A673 (cell line): ENCODE data around the gene EOLA1. TPM values are rescaled to one million over a fixed set of nuclear protein-coding genes. Genes with fewer than 3 reads are reported as not detected.
"Not testable (repeated sequence)": the region's sequence is repeated elsewhere in the genome, so short reads cannot be mapped to it uniquely, and the experiment has no call there.

Experiments
- BruUV-seq: library from RNA; stranded (reverse); fragments of 400-500 nt; replicated peaks from 2 replicates; lab custom pipeline; 2021; lab: Mats Ljungman, UMichigan
- CTCF ChIA-PET: fragments of 300-600 bp; sonication (Branson Sonifier 250); formaldehyde crosslinking; loops from one replicate; lab custom pipeline; 2022; ENCODE audit warnings: antibody characterized with exemption; lab: Charles Lee
- POLR2A ChIA-PET: fragments of 300-600 bp; sonication (Branson Sonifier 250); formaldehyde crosslinking; loops from one replicate; lab custom pipeline; 2022; ENCODE audit warnings: antibody characterized with exemption; ENCODE audit not compliant: low non-redundant PET; lab: Charles Lee
- DNase-seq: peaks from one replicate; pipeline ENCODE4 v3.0.0-alpha.2; 2015; ENCODE audit warnings: low spot score
- H3K27ac ChIP-seq: fragments of 200-600 bp; sonication (generic); 2 replicates; pipeline ENCODE4 v1.5.1; 2016; ENCODE audit warnings: mixed run types, low read depth, mild to moderate bottlenecking, mixed read lengths, antibody characterized with exemption, low read length; ENCODE audit not compliant: poor library complexity, severe bottlenecking
- H3K27me3 ChIP-seq: fragments of 200-600 bp; sonication (generic); replicated peaks from 2 replicates; pipeline ENCODE4 v1.6.1; 2017; ENCODE audit warnings: mixed run types, low read depth, mild to moderate bottlenecking, mixed read lengths, antibody characterized with exemption, low read length; ENCODE audit not compliant: insufficient read depth, poor library complexity
- H3K36me3 ChIP-seq: fragments of 200-600 bp; sonication (generic); 2 replicates; pipeline ENCODE4 v1.6.1; 2016; ENCODE audit warnings: mixed run types, mild to moderate bottlenecking, mixed read lengths, antibody characterized with exemption, low read length; ENCODE audit not compliant: insufficient read depth, poor library complexity, severe bottlenecking
- H3K4me1 ChIP-seq: fragments of 200-600 bp; sonication (generic); 2 replicates; pipeline ENCODE4 v1.6.1; 2017; ENCODE audit warnings: mixed run types, mild to moderate bottlenecking, mixed read lengths, antibody characterized with exemption, low read length; ENCODE audit not compliant: insufficient read depth, poor library complexity, severe bottlenecking
- H3K4me3 ChIP-seq: fragments of 200-600 bp; sonication (generic); 2 replicates; pipeline ENCODE4 v1.5.1; 2016; ENCODE audit warnings: low read depth, mixed run types, mild to moderate bottlenecking, mixed read lengths, low read length; ENCODE audit not compliant: poor library complexity, severe bottlenecking
- H3K9me3 ChIP-seq: fragments of 200-600 bp; sonication (generic); 2 replicates; pipeline ENCODE4 v1.6.1; 2016; ENCODE audit warnings: mixed run types, low read depth, mild to moderate bottlenecking, mixed read lengths, antibody characterized with exemption, low read length; ENCODE audit not compliant: poor library complexity, severe bottlenecking
- EZH2 ChIP-seq: fragments of 200-600 bp; sonication (generic); IDR thresholded peaks from 2 replicates; pipeline ENCODE4 v1.6.1; 2017; ENCODE audit warnings: borderline replicate concordance, low read depth, mild to moderate bottlenecking, mixed read lengths, antibody characterized with exemption, low read length; ENCODE audit not compliant: poor library complexity, severe bottlenecking
- intact Hi-C: fragments of 100-400 bp; cut with micrococcal nuclease; formaldehyde crosslinking; loops from one replicate; pipeline ENCODE4 v1.10.0; 2022; ENCODE audit not compliant: unreplicated experiment
- total RNA-seq: library from RNA; stranded (reverse); gene quantifications from 2 replicates; pipeline ENCODE4 v1.2.3, GENCODE V29; 2021
- TF ChIP-seq, protein P1 (sequence below): fragments of 300-800, 200-600 bp; sonication (generic); conservative IDR thresholded peaks from 2 replicates; pipeline ENCODE4 v1.5.1; 2017; ENCODE audit warnings: low read depth, mild to moderate bottlenecking, antibody characterized with exemption, low read length, moderate library complexity, mixed read lengths

EOLA1 gene
- total RNA-seq, 1 experiment from 2014 or later: 15.3 TPM

DNA sequence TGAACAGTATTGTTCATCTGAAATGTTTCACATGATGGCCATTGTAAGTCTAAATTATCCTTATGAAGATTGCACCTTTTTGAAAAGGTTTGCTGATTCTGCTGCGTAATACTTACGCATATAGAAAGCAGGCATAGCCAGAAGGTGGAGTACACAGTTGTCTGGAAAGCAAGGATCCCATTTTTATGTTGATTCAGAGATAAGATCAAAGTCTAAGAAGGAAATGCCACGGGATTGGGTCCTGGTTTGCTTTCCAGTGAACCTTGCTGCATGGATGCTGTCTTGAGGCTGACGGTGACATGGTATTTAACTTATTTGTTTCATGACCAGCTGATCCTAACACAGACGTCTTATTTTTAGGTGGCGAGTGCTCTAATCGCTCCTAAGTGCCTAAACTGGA, 31.0 kb downstream of the EOLA1 start:
- H3K27ac ChIP-seq: no peak overlapping the region
- DNase-seq: no peak
- POLR2A ChIA-PET: no interaction called here
- CTCF ChIA-PET: no interaction called here
- intact Hi-C loops: no loop called here
- no peak overlapping the region for H3K4me3 ChIP-seq
- H3K9me3 ChIP-seq: no peaks in the 10 kb centered on the region
- H3K4me1 ChIP-seq: no peaks in the 10 kb centered on the region
- H3K27me3 ChIP-seq: no peaks in the 10 kb centered on the region
- no TSS peak for BruUV-seq
- no peaks in the 10 kb centered on the region for H3K36me3 ChIP-seq
- TF ChIP-seq EZH2: no peak
- TF ChIP-seq, protein P1, sequence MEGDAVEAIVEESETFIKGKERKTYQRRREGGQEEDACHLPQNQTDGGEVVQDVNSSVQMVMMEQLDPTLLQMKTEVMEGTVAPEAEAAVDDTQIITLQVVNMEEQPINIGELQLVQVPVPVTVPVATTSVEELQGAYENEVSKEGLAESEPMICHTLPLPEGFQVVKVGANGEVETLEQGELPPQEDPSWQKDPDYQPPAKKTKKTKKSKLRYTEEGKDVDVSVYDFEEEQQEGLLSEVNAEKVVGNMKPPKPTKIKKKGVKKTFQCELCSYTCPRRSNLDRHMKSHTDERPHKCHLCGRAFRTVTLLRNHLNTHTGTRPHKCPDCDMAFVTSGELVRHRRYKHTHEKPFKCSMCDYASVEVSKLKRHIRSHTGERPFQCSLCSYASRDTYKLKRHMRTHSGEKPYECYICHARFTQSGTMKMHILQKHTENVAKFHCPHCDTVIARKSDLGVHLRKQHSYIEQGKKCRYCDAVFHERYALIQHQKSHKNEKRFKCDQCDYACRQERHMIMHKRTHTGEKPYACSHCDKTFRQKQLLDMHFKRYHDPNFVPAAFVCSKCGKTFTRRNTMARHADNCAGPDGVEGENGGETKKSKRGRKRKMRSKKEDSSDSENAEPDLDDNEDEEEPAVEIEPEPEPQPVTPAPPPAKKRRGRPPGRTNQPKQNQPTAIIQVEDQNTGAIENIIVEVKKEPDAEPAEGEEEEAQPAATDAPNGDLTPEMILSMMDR: no peak

DNA sequence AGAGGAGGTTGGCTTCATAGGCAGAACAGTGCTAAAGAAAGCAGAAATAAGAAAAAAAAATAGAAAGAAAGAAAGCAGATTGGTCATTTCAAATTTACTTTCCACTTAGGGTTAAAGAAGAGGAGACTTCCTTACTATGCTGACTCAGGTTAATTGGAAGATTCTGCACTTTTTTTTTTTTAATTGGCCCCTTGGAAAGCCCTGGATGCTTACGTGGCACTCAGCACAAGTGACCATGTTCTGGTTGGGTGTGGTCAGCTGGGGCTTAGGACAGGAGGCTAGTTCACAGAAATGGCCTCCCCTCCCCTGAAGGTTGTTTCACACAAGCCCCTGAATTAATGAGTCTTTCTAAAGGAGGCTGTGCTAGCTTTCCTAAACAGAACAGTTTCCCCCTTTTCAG, 31.9 kb downstream of the EOLA1 start:
- POLR2A ChIA-PET: interaction anchor here (0.7 kb wide), 1 partner anchor 240 kb away, joined by 4 read pairs; no protein-coding TSS in a partner anchor
- CTCF ChIA-PET: no interaction called here
- Histone ChIP-seq H3K9me3 (no peaks in the 10 kb centered on the region), H3K27me3 (no peaks in the 10 kb centered on the region), H3K4me3 (no peak overlapping the region), H3K4me1 (no peaks in the 10 kb centered on the region), H3K27ac (no peak overlapping the region), H3K36me3 (no peaks in the 10 kb centered on the region)
- TF ChIP-seq EZH2: no peak
- TF ChIP-seq, protein P1: no peak
- intact Hi-C loops: no loop called here
- no peak for DNase-seq
- no TSS peak for BruUV-seq

DNA sequence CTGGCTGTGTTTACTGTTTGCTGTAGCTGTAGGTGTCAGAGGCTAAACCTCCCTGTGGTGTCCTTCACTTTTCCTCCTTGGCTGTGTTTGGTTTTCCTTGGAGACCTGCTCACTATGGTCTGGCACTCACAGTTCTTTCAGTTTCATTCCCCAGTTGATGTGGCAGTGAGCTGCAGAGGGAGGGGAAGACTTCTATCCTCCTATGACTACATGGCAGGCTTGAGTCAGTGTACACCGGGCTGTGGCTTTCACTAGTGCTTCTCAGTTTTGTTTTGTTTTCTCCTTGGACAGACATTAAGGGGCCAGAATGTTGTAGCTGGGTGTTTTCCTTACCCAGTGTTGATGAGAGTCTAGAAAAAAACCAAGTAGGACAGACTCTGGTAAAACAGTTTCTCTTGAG, 32.6 kb downstream of the EOLA1 start:
- H3K36me3 ChIP-seq, DNase-seq, CTCF ChIA-PET, intact Hi-C loops, BruUV-seq, H3K4me3 ChIP-seq, H3K4me1 ChIP-seq, POLR2A ChIA-PET, H3K27ac ChIP-seq, H3K27me3 ChIP-seq, H3K9me3 ChIP-seq: not testable (repeated sequence)

DNA sequence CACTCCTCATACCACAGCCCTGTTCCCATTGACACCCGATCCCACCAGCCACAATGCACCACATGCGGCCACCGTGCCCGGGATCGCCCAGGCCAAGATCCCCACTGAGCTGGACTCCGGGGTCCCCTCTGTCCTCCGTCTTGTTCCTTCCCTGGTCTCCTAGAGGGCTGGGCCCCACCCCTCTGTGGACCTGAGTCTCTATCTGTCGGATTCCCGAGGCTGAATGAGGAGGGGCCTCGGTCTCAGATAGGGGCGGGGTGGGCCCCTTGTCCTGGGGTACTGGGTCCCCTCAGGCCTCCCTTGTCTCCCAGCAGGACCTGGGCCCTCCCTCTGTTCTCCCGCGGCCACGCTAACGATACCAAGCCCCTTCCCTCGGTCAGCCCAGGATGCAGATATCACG, 44.8 kb downstream of the EOLA1 start:
- H3K9me3 ChIP-seq, BruUV-seq, POLR2A ChIA-PET, H3K36me3 ChIP-seq, H3K4me3 ChIP-seq, H3K27ac ChIP-seq, H3K4me1 ChIP-seq, DNase-seq, CTCF ChIA-PET, intact Hi-C loops, H3K27me3 ChIP-seq: not testable (repeated sequence)

DNA sequence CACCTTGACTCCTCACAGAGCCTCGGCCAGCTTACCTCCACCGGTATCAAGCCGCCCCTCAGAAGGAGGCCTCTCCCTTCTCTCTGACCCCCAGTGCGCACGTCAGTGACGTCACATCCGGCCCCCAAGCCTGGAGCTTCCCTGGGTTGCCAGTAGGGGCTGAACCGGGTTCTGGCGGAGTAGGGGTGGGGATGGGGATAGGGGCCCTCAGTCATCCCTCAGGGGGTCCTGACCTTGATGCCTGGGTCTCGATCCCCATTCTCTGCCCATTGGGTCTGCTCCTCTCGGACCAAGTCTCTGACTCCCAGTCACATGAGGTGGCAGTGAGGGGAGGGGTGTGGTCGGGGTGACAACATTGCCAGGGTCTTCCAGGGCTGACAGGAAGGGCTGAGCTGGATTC, 46.5 kb downstream of the EOLA1 start, which contains the start of gene MAGEA9B:
MAGEA9B (minus strand) TSS at position 101 of the 400 bp plus-strand sequence. CDS start 4,280 bp downstream, outside the sequence.
- H3K4me1 ChIP-seq, POLR2A ChIA-PET, DNase-seq, BruUV-seq, H3K36me3 ChIP-seq, intact Hi-C loops, H3K27me3 ChIP-seq, H3K4me3 ChIP-seq, CTCF ChIA-PET, H3K27ac ChIP-seq, H3K9me3 ChIP-seq: not testable (repeated sequence)

DNA sequence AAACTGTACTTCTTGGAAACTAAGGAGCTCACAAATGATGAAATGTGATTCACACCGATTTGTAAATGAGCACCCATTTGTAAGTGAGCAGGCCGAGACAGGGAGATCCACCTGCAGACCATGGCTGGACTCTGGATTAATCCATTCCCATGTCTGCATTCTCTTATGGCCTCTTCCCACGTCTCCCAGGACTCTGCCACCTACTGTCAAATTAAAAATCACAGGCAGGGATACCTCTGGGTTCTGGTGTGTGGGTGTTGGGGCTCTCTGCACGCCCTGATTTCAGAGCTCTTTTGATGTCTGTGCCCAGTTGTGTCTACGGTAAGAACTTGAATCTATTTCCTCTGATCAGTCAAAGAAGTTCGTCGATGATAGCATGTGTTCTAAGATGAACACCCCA, 50.2 kb downstream of the EOLA1 start:
- H3K9me3 ChIP-seq, H3K36me3 ChIP-seq, CTCF ChIA-PET, intact Hi-C loops, H3K27ac ChIP-seq, DNase-seq, H3K4me3 ChIP-seq, H3K4me1 ChIP-seq, BruUV-seq, H3K27me3 ChIP-seq, POLR2A ChIA-PET: not testable (repeated sequence)
